ENCODE data around the gene TBX5. TPM values are rescaled to one million over a fixed set of nuclear protein-coding genes. Genes with fewer than 3 reads are reported as not detected.

Gene TBX5
- total RNA-seq, 1 experiment from 2014 or later = not detected

DNA sequence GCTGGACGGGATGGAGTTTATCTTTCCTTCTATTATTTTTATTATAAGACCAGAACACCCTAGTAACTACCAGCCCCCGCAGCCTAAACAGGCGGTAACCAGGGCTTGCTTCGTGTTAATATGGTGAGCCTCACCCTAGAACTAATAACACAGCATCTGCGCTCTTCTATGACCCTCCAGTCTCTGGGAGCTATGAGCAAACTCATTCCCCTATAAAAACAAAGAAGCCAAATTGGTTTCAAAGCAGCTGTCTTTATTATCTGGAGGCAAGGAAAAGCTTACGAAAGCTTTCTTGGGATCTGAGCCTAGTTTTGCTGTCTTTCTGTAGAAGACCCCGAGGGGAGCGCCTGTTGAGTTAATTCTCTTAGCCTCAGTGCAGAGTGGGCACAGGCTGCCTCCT lies 85.0 kb downstream of the TBX5 start:
- no peak for DNase-seq (ENCODE audit: low read depth)

GRCh38 chr12:114320101-114320500 lies 85.8 kb downstream of the TBX5 start:
- DNase-seq (ENCODE audit: low read depth) = no peak

DNA sequence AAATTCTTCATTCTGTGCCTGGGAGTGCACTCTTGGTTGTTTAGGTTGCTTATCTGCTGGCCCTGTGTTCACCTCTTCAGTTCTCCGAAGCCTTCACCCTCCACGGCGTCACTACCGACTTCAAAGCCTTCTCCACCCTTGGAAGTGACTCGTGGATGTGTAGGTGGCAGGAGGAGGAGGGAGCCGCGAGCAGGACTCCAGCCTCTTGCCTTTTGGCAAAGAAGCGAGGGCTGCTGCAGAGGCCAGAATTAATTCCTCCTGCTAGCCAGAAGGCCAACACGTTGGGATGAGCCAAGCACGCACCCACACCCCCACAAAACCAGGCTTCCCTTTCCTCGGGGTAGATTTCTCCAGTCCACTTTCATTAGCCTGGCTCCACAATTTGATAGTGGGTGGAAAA lies 86.5 kb downstream of the TBX5 start:
- peak; percentile 53 for DNase-seq (ENCODE audit: low read depth)

DNA sequence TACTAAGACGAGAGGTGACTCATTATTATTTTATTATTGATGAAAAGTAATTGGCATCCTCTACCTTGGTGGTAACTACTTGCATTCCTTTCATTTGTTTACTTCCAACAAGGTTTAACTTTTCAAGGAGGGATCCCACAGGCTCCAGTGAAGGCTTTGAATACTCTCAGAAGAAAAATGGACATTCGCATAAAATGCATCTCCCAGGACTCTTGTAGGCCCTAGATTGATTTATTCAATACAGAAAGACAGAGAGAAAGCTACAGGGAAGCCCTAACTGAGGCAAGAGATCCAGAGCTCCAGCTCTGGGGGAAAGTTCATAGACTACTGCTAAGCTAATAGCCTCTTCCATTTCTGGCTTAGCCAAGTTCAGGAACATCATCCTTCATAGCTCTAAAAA lies 87.0 kb downstream of the TBX5 start:
- no peak for DNase-seq (ENCODE audit: low read depth)

GRCh38 chr12:114316076-114316475 lies 89.9 kb downstream of the TBX5 start:
- DNase-seq (ENCODE audit: low read depth) = peak; percentile 73

DNA sequence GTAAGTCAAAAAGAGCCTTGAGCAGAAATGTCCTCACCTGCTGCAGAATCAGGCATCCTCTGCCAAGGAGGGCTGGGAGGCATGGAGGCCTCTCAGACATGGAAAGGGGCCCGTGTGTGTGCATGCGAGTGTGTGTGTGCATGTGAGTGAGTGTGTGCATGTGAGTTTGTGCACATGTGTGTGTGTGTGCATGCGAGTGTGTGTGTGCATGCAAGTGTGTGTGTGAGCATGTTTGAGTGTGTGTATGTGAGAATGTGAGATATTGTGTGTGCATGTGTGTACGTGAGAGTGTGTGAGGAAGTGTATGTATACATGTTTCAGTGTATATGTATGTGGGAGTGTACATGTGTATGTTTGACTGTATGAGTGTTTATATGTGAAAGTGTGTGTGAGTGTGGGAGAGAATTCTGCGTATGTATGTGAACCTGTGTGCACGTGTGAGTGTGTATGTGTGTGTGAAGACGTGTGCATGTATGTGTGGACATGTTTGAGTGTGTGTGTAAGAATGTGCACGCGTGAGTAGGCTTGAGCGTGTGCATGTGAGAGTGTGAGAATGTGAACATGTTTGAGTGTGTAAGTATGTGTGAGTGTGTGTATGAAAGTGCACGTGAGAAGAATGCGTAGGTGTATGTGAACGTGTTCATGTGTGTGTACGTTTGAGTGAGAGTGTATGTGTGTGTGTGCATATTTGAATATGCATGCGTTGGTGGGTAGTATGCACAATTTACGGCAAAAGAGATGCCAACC lies 90.8 kb downstream of the TBX5 start:
- DNase-seq (ENCODE audit: low read depth) = no peak

GRCh38 chr12:114314403-114314802 lies 91.5 kb downstream of the TBX5 start:
- DNase-seq (ENCODE audit: low read depth) = no peak

DNA sequence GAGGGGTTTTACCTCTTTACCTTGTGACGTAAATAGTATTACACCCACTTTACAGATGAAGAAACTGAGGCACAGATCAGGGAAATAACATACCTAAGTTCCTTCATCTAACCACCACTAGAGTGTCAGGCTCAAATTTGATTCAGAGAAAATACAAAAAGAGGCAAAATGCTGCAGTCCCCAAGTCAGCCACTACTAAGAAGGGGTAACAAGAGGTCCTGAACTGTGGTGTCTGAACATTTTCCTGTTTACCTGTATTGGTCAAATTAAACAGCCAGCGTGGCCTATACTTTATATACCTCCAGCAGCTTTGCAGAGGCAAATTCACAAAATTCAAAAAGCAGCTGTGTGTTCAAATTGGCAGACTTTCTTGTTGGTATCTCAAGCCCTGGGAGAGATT lies 92.0 kb downstream of the TBX5 start:
- no peak for DNase-seq (ENCODE audit: low read depth)

GRCh38 chr12:114311974-114312373 lies 94.0 kb downstream of the TBX5 start:
- DNase-seq (ENCODE audit: low read depth) = peak; percentile 39

- peak; percentile 50 for DNase-seq (ENCODE audit: low read depth)
Measured at GRCh38 chr12:114306646-114307045, 99.3 kb downstream of the TBX5 start.

DNA sequence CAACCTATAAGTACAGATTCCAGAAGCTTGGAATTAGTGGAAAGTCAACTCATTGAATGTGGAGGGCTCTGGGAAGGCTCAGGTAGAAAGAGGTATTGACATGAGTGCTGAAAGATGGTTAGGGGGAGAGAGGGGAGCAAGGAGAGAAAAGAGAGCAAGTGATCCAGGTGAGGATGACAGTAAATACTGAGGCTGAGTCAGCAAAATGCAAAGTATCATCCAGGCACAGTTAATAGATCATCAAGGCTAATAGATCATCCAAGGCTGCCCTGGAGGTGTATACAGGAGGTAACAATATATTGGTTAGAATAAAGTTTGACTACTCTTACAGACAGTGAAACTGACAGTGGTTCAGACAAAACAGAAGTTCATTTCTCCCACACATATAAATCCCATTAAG lies 100.5 kb downstream of the TBX5 start:
- no peak for DNase-seq (ENCODE audit: low read depth)

Data from RPMI7951 (cell line).